HG03175 (cell line): ENCODE data around the gene MCF2L.
"Not testable (repeated sequence)": the region's sequence is repeated elsewhere in the genome, so short reads cannot be mapped to it uniquely, and the experiment has no call there.

ENCODE experiments used
- ATAC-seq: cut with Tn5 transposase; IDR thresholded peaks from one replicate; pipeline ENCODE4 v1.9.1; 2021; ENCODE audit warnings: mild to moderate bottlenecking, moderate library complexity; ENCODE audit not compliant: unreplicated experiment

Gene MCF2L

DNA sequence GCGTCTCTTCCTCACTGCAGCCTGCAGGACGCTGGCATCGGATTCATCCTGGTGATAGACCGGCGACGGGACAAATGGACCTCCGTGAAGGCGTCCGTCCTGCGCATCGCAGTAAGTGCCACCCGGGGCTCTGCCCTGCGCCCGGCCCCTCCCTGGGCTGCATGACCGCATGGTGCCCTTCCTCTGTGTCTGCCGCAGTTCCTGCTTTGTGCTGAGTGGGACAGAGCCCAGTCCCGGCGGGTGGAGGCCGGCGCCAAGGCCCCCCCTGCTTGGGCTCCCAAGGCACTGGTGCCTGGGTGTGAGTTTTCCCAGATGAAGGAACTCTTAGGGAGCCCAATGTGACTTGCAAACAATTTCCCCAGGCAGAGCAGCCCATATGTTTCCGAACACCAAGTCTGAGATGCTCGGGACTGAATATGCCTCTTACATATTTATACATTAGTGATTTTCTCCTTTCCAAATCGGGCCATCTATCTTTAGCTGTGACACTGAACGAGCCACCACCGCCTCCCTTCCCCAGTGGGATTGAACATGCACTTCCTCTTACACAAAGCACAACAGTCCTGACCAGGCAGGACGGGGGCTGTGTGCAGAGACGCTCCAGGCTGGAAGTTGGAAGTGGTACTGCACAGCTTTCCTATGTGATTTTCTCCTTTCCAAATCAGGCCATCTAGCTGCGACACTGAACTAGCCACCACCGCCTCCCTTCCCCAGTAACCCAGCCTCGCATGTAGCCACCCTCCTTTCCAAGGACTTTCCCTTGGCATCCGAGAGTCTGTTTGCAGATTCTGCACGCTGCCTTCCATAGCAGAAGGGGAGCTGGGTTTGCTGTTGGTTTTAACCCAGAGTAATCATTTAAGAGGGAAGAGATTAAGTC is 76.5 kb downstream of the MCF2L start:
- no peak for ATAC-seq

DNA sequence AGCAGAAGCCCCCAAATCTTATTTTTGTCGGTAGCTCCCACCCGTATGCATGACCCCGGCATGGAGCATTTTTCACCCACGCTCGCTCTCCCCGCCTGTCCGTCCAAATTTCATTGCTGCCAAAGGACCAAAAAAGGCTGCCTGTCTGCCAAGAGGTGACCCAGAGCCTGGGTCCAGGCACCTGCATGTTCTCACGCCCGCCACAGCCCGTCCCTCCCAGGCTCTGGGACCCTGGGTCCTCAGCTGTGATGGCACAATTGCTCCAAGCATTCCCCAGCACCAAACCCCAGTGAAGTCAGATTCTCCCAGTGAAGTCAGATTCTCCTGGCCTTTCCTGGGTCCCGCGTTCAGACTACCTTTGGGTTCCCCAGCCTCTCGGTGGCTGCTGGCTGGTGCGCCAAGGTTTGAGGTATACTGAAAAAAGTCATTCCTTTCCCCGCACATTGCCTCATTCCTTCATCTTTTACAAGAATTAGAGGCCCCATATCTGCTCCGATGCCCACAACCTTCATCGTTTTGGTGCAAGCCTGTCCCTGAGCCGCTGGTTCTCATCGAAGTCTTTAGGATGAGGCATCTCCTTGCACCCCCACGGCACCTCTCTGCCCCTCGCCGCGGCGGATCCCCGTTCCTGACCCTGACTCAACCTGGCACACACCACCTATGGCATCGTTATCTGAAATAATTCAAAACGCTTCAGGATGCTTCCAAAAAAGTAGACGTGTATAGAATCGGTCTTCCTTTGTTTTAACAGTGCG is 77.3 kb downstream of the MCF2L start:
- ATAC-seq: no peak

DNA sequence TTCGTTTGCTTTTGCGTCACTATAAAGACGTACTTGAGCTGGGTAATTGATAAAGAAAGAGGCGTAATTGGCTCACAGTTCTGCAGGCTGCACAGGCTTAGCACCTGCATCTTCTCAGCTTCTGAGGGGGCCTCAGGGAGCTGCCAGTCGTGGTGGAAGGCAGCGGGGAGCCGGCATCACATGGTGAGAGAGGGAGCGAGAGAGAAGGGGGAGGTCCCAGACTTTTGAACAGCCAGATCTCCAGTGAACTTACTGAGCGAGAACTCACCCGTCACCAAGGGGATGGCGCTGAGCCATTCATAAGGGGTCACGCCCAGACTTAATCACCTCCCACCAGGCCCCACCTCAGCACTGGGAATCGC is 77.8 kb downstream of the MCF2L start:
- ATAC-seq: no peak

DNA sequence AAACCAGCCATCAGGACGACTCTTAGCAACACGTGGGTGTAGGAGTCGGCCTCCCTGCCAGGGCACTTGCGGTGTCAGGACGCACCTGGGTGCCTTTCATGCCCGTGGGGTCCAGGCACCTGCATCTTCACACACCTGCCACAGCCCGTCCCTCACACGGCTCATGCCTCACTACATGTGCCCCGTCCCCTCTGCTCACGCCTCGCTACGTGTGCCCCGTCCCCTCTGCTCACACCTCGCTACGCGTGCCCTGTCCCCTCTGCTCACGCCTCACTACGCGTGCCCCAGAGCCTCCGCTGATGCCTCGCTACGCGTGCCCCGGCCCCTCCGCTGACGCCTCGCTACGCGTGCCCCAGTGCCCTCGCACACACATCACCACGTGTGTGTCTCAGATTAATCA is 78.6 kb downstream of the MCF2L start:
- no peak for ATAC-seq

DNA sequence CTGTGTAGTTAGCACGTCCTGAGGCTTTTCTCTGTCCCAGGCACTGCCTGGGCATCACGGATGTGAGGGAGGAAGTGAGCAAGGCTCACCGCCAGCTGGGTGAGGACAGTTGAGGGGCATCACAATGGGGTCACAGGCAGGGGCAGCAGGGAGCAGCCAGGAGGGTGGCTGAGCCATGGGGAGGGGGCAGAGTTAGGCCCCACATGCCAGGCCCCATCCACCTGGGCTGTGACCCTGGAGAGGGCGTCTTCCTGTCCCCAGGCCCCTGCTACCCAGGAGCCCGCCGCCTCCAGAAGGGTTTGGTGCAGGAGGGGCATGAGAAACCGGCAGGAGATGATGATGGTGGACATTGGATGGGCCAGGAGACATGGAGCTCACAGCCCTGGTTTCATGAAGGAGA is 79.8 kb downstream of the MCF2L start:
- no peak for ATAC-seq

DNA sequence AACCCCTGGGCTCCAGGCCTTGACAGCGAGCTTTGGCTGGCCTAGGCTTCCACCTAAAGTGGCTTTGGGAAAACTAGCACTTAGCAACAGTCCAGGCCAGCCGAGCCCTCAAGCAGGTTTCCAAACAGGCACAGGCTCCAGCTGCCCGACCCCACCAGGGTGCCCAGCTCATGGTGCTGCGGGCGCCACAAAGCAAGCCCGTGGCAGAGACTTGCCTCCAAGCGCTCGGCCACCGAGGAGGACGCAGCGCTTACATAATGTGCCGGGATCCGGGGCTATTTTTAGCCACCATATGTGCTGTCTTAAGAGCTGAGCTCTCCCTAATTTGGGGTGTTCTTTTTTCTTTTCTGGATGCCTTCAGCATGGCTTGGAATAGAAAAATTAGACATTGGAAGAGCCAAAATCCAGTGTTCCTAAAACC is 80.5 kb downstream of the MCF2L start:
- ATAC-seq: no peak

DNA sequence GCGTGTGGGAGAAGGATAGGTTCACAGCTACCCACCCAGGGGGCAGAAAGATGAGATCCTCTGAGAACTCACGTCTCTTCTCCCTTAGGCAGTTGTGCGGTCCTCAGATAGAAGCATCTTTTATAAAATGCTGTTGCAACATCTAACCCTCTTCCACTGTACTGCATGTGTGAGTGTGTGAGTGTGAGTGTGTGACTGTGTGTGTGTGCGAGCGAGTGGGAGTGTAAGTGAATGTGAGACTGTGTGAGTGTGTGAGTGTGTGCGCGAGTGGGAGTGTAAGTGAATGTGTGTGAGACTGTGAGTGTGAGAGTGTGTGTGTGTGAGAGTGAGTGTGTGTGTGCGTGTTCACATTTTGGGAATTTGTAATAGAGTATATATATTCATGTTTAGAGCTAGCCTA is 81.0 kb downstream of the MCF2L start:
- no peak for ATAC-seq

DNA sequence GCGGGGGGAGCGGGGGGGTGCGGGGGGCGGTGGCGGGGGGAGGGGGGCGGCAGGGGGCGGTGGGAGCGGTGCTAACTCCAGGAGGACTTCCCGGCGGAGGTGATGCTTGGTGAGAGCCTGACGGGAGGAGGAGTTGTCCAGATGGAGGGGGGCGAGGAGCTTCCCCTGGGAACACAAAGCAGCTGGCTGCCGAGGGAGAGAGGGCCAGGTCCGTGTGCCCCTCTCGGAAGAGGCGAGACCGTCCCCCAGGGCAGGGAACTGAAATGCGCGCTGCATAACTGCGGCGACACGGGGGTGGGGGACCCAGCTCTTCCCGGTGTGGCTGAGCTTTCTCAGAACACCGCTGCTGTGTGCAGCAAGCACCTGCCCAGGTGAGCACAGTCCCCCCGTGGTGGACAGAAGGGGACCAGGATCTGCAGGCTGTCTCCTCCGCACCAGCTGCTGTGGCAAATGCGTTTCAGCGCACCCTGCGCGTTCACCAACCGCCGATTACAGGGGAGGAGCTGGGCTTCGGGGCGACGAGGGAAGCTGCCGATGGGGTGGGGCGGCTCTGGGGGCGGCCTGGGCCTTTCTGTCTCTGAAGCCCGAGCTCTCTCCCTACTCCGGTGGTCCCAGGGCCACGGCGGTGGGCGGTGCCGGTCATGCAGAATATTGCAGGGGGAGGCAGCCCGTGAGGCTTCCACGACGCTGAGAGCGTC is 81.9 kb downstream of the MCF2L start:
- no peak for ATAC-seq

DNA sequence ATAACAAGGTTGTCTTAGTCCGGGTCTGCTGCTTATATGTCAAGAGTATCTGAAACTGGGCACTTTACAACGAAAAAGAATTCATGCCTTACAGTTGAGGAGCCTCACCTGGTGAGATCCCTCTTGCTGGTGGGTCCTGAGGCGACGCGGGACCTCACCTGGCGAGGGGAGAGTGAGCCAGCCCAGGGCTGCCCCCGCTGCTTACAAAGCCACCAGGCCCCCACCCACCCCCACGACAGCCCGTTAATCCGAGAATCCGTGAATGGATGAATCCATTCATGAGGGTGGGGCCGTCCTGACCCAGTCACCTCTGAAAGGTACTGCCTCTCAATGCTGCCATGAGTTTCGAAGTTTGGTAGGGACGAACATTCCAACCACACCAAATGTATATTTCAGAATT is 82.6 kb downstream of the MCF2L start:
- no peak for ATAC-seq

DNA sequence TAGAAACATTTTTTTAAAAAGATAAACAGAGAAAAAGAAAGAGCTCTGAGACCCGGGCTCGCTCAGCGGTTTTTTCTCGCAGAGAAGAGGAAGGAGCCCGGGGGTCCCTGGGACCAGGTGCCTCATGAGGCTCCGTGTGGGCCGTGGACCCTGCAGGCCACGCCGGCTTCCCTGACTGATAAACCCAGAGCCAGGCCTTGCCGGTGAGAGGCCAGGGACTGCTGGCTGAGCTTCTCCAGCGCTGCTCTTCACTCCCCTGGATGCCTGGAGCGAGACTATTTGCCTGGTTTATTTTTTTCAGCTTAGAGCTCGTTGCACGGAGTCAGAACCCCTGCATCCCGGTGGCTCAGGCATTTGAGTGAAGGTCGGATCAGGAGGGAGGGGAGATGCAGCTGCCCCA is 83.2 kb downstream of the MCF2L start:
- no peak for ATAC-seq

DNA sequence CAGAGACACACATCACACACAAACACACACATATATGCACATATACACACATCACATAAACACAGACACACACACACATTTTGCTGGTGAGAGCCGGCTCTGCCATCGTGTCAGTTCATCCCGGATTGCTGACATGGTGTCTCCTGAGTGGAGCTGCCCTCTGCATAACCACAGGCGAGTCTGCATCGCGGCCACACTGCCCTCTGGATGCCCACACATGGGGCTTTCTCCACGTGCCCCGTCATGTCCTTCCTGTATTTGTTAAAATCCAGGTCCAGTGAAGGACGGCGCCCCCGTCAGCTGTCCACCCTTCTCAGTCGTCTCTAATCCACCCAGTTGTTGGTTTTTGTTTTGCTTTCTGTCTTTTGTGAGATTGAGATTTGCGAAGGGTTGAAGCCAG is 84.0 kb downstream of the MCF2L start:
- no peak for ATAC-seq

DNA sequence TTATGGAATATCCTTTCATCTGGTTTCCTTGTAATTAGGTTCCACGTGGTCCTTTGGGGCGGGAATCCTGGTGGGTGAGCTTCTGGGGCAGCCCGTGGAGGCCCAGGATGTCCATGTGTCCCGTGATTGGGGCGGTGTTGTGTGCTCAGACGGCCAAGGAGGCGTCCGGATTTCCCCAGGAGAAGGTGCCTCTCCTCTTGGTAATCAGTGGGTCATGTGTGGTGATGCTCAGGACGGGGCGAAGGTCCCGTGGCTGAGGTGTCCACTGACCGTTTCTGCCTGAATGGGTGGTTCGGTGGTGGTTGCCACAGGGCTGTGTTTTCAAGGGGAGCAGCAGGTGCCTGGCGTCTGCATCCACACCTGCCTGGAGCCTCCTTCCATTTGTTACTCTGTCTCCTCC is 84.4 kb downstream of the MCF2L start:
- ATAC-seq: no peak

DNA sequence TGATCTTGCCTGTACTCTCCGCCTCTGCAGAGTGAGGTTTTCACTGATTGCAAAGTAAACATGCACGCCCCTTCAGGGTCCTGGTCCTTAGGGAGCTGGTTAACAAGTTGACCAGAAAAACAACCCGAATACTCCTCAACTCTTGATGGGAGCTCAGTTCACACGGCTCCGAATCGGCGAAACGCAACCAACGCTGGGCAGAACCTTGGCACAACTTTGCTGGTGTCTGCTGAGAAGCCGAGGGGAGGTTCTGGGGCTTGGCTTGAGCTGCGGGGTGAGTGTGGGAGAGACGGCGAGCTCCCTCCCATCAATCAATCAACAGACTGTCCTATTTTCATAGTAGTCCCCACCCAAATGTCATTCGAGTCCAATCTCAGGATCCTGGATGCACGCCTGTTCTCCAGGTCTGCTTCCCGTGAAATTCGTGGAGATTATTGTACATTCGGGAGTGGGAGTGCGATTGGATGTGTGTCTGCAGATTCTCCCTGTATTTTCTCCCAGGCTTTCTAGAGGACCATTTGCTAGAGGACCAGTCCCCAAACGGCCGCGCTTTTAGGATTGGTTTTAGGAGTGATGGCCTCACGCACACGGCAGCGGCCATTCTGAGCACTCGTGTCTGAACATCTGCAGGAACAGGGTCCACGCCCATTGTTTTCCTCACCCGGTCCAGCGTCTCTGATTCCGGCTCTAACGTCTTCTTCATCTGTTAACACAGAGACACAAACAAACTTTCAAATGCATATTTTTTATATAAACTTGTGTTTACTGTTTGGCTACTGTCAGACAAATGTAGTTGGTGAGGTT is 85.0 kb downstream of the MCF2L start:
- ATAC-seq: no peak

DNA sequence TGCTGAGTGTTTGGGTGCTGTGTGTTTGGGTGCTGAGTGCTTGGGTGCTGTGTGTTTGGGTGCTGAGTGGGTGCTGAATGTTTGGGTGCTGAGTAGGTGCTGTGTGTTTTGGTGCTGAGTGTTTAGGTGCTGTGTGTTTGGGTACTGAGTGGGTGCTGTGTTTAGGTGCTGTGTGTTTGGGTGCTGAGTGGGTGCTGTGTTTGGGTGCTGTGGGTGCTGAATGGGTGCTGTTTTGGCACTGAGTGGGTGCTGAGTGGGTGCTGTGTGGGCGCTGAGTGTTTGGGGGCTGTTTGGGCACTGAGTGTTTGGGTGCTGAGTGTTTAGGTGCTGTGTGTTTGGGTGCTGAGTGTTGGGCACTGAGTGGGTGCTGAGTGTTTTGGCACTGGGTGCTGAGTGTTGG is 88.1 kb downstream of the MCF2L start:
- ATAC-seq: no peak

DNA sequence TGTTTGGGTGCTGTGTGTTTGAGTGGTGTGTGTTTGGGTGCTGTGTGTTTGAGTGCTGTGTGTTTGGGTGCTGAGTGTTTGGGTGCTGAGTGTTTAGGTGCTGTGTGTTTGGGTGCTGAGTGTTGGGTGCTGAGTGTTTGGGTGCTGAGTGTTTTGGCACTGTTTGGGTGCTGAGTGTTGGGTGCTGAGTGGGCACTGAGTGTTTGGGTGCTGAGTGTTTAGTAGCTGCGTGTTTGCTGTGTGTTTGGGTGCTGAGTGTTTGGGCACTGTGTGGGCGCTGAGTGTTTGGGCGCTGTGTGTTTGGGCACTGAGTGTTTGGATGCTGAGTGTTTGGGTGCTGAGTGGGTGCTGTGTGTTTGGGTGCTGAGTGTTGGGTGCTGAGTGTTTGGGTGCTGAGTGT is 88.5 kb downstream of the MCF2L start:
- ATAC-seq: not testable (repeated sequence)

DNA sequence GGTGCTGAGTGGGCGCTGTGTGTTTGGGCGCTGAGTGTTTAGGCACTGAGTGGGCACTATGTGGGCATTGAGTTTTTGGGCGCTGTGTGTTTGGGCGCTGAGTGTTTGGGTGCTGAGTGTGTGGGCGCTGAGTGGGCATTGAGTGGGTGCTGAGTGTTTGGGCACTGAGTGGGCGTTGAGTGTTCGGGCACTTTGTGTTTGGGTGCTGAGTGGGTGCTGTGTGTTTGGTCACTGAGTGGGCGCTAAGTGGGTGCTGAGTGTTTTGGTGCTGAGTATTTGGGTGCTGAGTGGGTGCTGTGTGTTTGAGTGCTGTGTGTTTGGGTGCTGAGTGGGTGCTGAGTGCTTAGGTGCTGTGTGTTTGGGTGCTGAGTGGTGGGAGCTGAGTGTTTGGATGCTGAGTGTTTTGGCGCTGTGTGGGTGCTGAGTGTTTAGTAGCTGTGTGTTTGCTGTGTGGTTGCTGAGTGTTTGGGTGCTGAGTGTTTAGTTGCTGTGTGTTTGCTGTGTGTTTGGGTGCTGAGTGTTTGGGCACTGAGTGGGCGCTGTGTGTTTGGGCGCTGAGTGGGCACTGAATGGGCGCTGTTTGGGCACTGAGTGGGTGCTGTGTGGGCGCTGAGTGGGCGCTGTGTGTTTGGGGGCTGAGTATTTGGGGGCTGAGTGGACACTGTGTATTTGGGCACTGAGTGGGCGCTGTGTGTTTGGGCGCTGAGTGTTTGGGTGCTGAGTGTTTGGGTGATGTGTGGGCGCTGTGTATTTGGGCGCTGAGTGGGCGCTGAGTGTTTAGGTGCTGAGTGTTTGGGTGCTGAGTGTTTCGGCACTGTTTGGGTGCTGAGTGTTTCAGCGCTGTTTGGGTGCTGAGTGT is 89.3 kb downstream of the MCF2L start:
- no peak for ATAC-seq

DNA sequence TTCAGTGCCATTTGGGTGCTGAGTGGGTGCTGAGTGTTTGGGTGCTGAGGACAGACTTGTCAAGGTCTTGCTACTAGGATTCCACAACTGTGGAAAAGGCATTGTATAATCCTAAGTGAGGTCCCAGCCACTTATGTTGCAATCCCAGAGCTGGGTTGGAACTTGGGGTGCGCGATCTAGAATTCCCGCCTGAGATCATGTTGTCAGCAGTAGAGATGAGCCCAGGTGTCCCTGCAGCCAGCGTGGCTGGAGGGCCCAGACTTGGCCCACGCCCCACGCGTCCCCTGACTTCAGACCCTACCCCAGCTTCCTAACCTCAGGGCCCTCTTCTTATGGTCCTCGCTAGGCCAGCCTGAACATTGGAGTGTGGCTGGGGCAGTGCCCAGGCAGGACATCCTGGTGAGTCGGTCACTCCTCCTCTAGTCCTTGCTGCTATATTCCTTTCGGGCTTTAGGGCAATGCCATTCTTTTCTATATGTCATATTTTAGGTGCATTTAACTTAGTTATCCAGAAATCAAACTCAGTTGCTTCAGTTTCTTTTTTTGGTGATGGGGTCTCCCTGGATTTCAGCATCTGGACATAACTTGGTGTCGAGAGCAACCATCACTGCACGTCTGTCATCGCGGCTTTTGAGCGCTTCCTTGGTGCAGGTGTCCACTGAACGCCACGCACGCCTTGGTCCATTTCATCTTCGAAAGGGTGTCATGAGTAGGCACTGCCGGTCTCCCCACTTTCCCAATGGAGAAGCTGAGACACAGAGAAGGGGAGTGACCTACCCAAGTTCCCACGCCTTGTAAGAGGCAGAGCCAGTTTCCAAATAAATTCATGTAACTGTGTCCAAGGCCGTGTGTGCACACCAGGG is 90.2 kb downstream of the MCF2L start:
- no peak for ATAC-seq

DNA sequence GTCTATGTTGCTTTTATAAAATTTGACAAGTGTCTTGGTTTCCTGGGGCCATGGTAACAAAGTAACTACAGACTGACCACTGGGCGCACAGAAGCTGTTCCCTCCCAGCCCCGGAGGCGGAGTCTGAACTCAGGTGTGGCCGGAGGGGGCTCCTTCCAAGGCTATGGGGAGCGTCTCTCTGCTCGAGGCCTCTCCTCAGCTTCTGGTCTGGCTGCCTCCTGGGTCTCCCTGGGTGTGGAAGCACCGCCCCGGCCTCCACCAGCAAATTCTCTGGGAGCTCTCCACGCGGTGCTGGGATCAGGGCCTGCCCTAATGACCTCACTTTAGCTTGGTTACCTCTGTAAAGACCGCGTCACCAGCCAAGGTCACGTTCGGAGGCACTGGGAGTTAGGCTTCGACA is 90.9 kb downstream of the MCF2L start:
- ATAC-seq: no peak
